Dendritic cell treated with granulocyte-macrophage colony-stimulating factor and Interleukin-4, amounts not matched to agents 40 ng/mL and 50 ng/mL, for 4 days (primary cell): ENCODE data around the gene STYXL2.

Experiments
- H3K27ac Mint-ChIP-seq: one replicate; pipeline ENCODE4 v1.8.0; 2022; ENCODE audit warnings: mild to moderate bottlenecking, mixed read lengths
- H3K27me3 Mint-ChIP-seq: one replicate; pipeline ENCODE4 v1.8.0; 2022; ENCODE audit warnings: mild to moderate bottlenecking, mixed read lengths
- H3K36me3 Mint-ChIP-seq: one replicate; pipeline ENCODE4 v1.8.0; 2022; ENCODE audit warnings: low read depth, mixed read lengths
- H3K4me1 Mint-ChIP-seq: one replicate; pipeline ENCODE4 v1.8.0; 2022; ENCODE audit warnings: low read depth, mixed read lengths
- H3K4me3 Mint-ChIP-seq: one replicate; pipeline ENCODE4 v1.8.0; 2022; ENCODE audit warnings: mild to moderate bottlenecking, moderate library complexity, mixed read lengths
- H3K9me3 Mint-ChIP-seq: one replicate; pipeline ENCODE4 v1.8.0; 2022; ENCODE audit warnings: mixed read lengths
- intact Hi-C: fragments of 100-400 bp; cut with micrococcal nuclease; formaldehyde crosslinking; loops from one replicate; pipeline ENCODE4 v1.15.0; 2022

STYXL2 gene

GRCh38 chr1:167093846-167094516, at the start of gene STYXL2:
Gene STYXL2, plus strand, starts transcription at chr1:167094075. Its CDS starts 775 bp downstream, at chr1:167094850.
- Mint-ChIP-seq H3K27ac (no peak within 1 kb of the TSS), H3K27me3 (no peaks in the 10 kb centered on the region), H3K9me3 (no peaks in the 10 kb centered on the region), H3K4me1 (peaks cover 29% of the 10 kb centered on the region), H3K36me3 (no peaks in the 10 kb centered on the region), H3K4me3 (no peak within 1 kb of the TSS)
- intact Hi-C loops, result no loop called here

GRCh38 chr1:167051907-167052306, 42.0 kb upstream of the STYXL2 start:
- Mint-ChIP-seq H3K4me3 (no peak overlapping the region), H3K4me1 (no peaks in the 10 kb centered on the region), H3K9me3 (no peaks in the 10 kb centered on the region), H3K36me3 (no peaks in the 10 kb centered on the region), H3K27ac (no peak overlapping the region), H3K27me3 (no peaks in the 10 kb centered on the region)
- intact Hi-C loops, result no loop called here

DNA sequence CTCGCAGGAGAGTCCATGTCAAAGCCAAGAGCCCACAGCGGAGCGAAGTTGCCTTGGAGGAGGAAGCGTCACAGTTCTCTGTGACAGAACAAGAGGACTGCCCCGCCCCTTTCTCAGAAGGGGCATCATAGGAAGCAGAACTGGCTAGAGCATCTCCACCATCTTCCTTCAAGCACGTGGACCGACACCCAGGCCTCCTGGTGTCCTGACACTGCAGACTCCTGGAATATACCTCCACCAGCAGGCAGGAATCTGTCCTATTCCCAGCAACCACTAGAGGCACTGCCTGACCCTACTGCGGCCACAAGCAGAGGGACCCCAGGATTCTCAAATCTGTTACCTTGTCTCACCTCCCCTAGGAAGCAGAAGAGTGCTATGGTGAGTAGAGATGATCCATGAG, 41.5 kb upstream of the STYXL2 start:
- no peaks in the 10 kb centered on the region for H3K27me3 Mint-ChIP-seq
- no peaks in the 10 kb centered on the region for H3K36me3 Mint-ChIP-seq
- intact Hi-C loops, result no loop called here
- no peak overlapping the region for H3K27ac Mint-ChIP-seq
- H3K9me3 Mint-ChIP-seq, result no peaks in the 10 kb centered on the region
- H3K4me1 Mint-ChIP-seq, result no peaks in the 10 kb centered on the region
- no peak overlapping the region for H3K4me3 Mint-ChIP-seq

DNA sequence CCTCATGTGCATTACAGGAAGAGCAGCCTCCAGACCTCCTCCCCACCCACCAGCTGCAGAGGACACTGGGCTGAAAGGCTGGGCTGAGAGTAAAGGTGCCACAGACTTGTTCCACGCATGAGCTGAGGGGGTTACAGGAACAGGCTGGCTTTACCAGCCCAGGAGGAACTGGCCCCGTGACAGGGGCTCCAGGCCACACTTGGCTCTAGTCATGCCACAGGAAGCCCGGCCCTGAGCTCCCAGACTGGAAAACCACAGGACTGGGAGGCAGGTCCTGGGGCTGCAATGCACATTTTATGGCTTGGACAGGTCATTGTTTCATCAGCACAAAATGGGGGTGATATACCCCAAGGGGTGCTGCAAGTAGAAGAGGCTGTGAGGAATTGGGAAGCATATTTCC, 39.3 kb upstream of the STYXL2 start:
- H3K4me3 Mint-ChIP-seq, result no peak overlapping the region
- no peak overlapping the region for H3K27ac Mint-ChIP-seq
- intact Hi-C loops, result no loop called here
- H3K36me3 Mint-ChIP-seq, result no peaks in the 10 kb centered on the region
- H3K9me3 Mint-ChIP-seq, result no peaks in the 10 kb centered on the region
- H3K4me1 Mint-ChIP-seq, result peaks cover 5% of the 10 kb centered on the region
- H3K27me3 Mint-ChIP-seq, result peaks cover 1% of the 10 kb centered on the region

DNA sequence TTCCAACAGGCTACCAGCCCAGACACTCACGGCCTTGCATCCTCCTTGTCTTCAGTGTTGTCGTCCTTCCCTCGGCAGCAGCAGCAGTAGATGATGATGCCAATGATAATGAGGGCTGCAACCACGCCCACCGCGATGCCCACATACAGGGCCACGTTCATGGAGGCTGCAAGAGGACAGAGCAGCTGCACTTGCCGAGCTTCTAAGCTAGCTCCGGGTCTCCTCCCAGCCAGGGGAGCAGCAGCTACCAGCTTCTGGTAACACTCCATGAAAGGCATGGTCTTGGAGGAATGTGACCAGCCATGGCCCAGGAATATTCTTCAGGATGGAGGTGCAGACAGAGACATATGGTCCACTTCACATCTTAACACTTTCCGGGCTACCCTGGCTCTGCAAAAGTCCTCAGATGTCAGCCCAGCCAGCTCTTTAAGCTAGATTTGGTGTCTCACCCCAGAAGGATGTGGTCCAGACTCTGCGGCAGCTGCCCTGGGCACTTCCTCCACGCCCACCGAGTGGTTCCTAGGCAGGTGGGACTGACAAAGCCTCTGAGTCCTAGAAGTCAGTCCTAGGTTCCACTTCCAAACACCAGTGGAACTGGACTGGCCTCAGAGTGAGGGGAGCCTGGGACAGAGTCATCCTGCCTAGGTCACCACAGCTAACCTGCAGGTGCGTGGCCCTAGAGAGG, 38.8 kb upstream of the STYXL2 start:
- Mint-ChIP-seq H3K36me3 (no peaks in the 10 kb centered on the region), H3K4me3 (no peak overlapping the region), H3K27ac (no peak overlapping the region), H3K9me3 (no peaks in the 10 kb centered on the region), H3K27me3 (peaks cover 2% of the 10 kb centered on the region), H3K4me1 (peaks cover 6% of the 10 kb centered on the region)
- intact Hi-C loops, result no loop called here

DNA sequence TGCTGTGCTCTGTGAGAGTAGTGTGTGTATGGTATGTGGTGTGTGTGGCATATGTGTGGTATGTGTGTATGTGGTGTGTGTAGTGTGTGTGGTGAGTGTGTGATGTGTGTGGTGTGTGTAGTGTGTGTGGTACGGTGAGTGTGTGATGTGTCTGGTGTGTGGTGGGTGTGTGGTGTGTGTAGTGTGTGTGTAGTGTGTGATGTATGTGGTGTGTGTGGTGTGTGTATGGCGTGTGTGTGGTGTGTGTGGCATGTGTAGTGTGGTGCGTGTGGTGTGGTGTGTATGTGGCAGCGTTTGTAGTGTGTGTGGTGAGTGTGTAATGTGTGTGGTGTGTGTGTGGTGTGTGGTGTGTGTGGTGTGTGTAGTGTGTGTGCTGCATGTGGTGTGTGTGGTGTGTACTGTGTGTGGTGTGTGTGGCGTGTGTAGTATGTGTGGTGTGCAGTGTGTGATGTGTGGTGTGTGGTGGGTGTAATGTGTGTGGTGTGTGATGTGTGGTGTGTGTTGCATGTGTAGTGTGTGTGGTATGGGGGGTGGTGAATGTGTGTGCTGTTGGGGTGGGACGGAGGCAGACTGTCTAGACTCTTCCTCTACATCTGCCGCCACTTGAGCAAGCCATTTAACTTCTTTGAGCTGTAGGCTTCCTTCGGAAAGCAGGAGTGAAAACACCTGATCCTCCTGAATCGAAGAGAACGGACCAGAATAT, 37.2 kb upstream of the STYXL2 start:
- no peak overlapping the region for H3K27ac Mint-ChIP-seq
- H3K27me3 Mint-ChIP-seq, result peaks cover 2% of the 10 kb centered on the region
- no peaks in the 10 kb centered on the region for H3K36me3 Mint-ChIP-seq
- intact Hi-C loops, result no loop called here
- H3K4me1 Mint-ChIP-seq, result peaks cover 6% of the 10 kb centered on the region
- H3K9me3 Mint-ChIP-seq, result no peaks in the 10 kb centered on the region
- H3K4me3 Mint-ChIP-seq, result no peak overlapping the region

GRCh38 chr1:167057241-167057688, 36.6 kb upstream of the STYXL2 start:
- no peak overlapping the region for H3K4me3 Mint-ChIP-seq
- no peak overlapping the region for H3K27ac Mint-ChIP-seq
- intact Hi-C loops, result no loop called here
- no peaks in the 10 kb centered on the region for H3K36me3 Mint-ChIP-seq
- H3K9me3 Mint-ChIP-seq, result no peaks in the 10 kb centered on the region
- peaks cover 2% of the 10 kb centered on the region for H3K27me3 Mint-ChIP-seq
- H3K4me1 Mint-ChIP-seq, result peaks cover 6% of the 10 kb centered on the region

DNA sequence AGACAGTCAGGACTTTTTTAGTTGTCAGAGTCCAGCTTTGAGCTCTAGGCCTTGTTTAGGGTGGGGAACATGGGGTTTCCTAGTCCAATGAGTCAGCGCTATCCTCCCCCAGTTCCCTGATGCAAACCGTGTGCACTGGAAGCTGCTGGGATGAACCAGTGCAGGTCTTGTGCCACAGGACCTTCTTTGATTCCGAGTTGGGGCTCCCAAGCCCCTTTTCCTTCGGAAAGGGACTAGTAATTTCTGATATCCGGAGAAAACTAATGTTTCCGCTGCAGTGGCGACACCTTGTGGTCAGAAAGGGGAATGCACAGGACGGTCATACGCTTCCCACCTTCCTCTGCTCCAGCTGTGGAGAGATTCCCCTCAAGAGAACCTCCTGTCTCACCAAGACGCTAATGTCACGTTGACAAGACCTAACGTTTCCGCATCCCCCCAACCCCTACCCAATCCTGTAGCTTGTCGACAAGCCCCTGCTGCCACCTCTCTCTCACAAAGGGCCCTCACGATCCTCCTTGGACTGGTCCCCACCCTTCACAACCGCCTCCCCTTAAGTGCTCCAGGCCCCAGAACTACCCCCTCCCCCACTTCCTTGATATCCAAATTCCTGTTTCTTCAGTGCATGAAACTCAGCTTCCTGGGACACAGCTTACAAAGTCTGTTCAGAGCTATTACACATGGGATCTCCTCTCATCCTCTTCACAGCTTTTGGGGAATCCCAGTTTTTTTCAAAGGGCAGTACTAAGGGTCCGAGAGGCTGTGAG, 34.6 kb upstream of the STYXL2 start:
- H3K27ac Mint-ChIP-seq, result no peak overlapping the region
- intact Hi-C loops, result loop anchor here (1.0 kb wide), 1 partner anchor 149 kb away; no protein-coding TSS in a partner anchor
- peaks cover 6% of the 10 kb centered on the region for H3K4me1 Mint-ChIP-seq
- no peak overlapping the region for H3K4me3 Mint-ChIP-seq
- no peaks in the 10 kb centered on the region for H3K36me3 Mint-ChIP-seq
- H3K9me3 Mint-ChIP-seq, result no peaks in the 10 kb centered on the region
- H3K27me3 Mint-ChIP-seq, result peaks cover 2% of the 10 kb centered on the region

- Mint-ChIP-seq H3K27me3 (peaks cover 2% of the 10 kb centered on the region), H3K9me3 (no peaks in the 10 kb centered on the region), H3K36me3 (no peaks in the 10 kb centered on the region), H3K27ac (no peak overlapping the region), H3K4me3 (no peak overlapping the region), H3K4me1 (peaks cover 6% of the 10 kb centered on the region)
- intact Hi-C loops, result loop anchor here (1.0 kb wide), 1 partner anchor 149 kb away; no protein-coding TSS in a partner anchor
These were observed 34.1 kb upstream of the STYXL2 start for GRCh38 chr1:167059809-167060107.

DNA sequence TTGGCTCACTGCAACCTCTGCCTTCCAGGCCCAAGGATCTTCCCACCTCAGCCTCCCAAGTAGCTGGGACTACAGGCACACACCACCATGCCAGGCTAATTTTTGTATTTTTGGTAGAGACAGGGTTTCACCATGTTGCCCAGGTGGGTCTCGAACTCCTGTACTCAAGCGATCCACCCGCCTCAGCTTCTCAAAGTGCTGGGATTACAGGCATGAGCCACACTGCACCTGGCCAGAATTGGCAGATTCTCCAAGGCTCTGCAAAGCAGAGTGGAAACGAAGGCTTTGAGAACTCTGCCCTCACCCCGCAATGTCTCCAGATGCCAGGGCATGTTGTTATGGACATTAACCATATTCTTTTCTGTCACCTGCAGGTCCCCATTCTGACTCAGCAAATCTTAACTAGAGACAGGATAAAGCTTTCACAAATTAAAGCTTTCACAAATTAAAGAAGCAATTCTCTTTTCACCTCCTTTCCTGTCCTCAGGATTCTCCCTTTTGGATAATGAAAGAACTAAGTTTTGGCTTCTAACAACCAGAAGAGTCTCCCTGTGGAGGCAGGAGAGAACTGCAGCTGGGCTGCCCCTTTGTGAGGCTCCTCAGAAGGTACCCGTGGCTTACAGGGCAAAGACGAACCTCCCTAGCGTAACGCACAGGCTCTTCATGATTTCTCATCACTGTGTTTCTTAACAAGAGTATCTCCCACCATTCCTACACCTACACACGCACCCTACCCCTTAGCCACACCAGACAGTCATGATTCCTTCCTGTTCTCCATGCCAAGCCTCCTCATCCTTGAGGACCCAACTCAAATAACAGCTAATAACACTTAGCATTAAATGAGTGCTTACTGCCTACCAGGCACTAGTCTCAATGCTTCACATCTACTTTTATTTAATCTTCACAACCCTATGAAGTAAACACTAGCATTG, 33.5 kb upstream of the STYXL2 start:
- Mint-ChIP-seq H3K27me3 (peaks cover 2% of the 10 kb centered on the region), H3K4me1 (peaks cover 6% of the 10 kb centered on the region), H3K27ac (no peak overlapping the region), H3K4me3 (no peak overlapping the region), H3K9me3 (no peaks in the 10 kb centered on the region), H3K36me3 (no peaks in the 10 kb centered on the region)
- intact Hi-C loops, result no loop called here

GRCh38 chr1:167061073-167061464, 32.8 kb upstream of the STYXL2 start:
- Mint-ChIP-seq H3K9me3 (no peaks in the 10 kb centered on the region), H3K4me1 (peaks cover 6% of the 10 kb centered on the region), H3K27ac (no peak overlapping the region), H3K36me3 (no peaks in the 10 kb centered on the region), H3K27me3 (peaks cover 2% of the 10 kb centered on the region), H3K4me3 (no peak overlapping the region)
- intact Hi-C loops, result no loop called here

GRCh38 chr1:167064621-167065020, 29.3 kb upstream of the STYXL2 start:
- Mint-ChIP-seq H3K27ac (no peak overlapping the region), H3K36me3 (no peaks in the 10 kb centered on the region), H3K27me3 (peaks cover under 1% of the 10 kb centered on the region), H3K4me1 (no peaks in the 10 kb centered on the region), H3K9me3 (no peaks in the 10 kb centered on the region), H3K4me3 (no peak overlapping the region)
- intact Hi-C loops, result loop anchor here (5.0 kb wide), 4 partner anchors 143 to 468 kb away; partner anchors contain the start of gene POU2F1

DNA sequence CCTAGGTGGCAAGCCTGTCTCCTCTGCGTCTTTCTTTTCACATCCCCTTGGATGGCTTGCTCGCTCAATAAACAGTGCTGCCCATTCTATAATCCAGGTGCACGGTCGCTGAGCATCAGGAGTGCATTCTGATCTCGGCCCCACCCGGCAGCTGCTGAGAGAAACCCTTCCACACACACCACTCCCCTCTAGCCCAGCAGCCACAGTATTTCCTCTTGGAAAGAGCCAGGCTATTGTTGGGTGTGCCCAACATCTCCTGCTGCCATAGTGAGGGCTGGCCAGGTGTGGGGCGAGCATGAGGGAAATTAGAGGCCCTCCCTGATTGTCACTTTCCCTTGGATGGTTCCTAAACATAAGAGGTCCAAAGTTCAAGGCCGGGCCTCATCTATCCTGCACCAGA, 28.4 kb upstream of the STYXL2 start:
- H3K36me3 Mint-ChIP-seq, result no peaks in the 10 kb centered on the region
- no peaks in the 10 kb centered on the region for H3K4me1 Mint-ChIP-seq
- intact Hi-C loops, result loop anchor here (5.0 kb wide), 4 partner anchors 142 to 467 kb away; partner anchors contain the start of gene POU2F1
- H3K27ac Mint-ChIP-seq, result no peak overlapping the region
- H3K27me3 Mint-ChIP-seq, result no peaks in the 10 kb centered on the region
- H3K9me3 Mint-ChIP-seq, result no peaks in the 10 kb centered on the region
- H3K4me3 Mint-ChIP-seq, result no peak overlapping the region
